K562 (cell line): Measurements from ENCODE around the gene NOL4L. TPM values are rescaled to one million over a fixed set of nuclear protein-coding genes. Genes with fewer than 3 reads are reported as not detected.

ENCODE experiments used
- ATAC-seq: fragments of 200-7000 bp; cut with Tn5 transposase; 3 replicates; pipeline ENCODE4 v1.9.1; 2020; ENCODE audit warnings: moderate library complexity
- BruUV-seq: library from RNA; stranded (reverse); fragments of 400-500 nt; replicated peaks from 2 replicates; lab custom pipeline; 2021; lab: Mats Ljungman, UMichigan
- CTCF ChIA-PET: fragments of 300-600 bp; formaldehyde crosslinking; extraction: SDS; loops from one replicate; lab custom pipeline; 2021; ENCODE audit warnings: low intra/inter-chr PET ratio; lab: Yijun Ruan, JAX
- POLR2A ChIA-PET: fragments of 300-600, 350-650 bp; sonication (Branson Sonifier 250); formaldehyde crosslinking; extraction: SDS; loops from one replicate; lab custom pipeline; 2021; ENCODE audit warnings: antibody characterized with exemption, inconsistent platforms; lab: Yijun Ruan, JAX
- DNase-seq, 4 experiments: peaks; one replicate each; pipeline versions ENCODE4 v3.0.0 to v3.0.0-alpha.2; 2011 to 2018; ENCODE audit warnings: low spot score in 3 of 4, mixed read lengths in 3 of 4; ENCODE audit errors: extremely low read depth in 1 of 4
- FAIRE-seq: peaks from 2 replicates; lab custom pipeline; 2011; peaks lifted over from hg19 to GRCh38; lab: Jason Lieb, UNC
- H2AFZ ChIP-seq: 2 replicates; pipeline ENCODE4 v1.6.0; 2011; ENCODE audit warnings: low read depth, low read length, control low read depth, inconsistent platforms
- H3K27ac ChIP-seq: fragments of 200-600 bp; 3 replicates; pipeline ENCODE4 v1.8.0; 2011; ENCODE audit warnings: low read depth, mild to moderate bottlenecking, control low read depth, inconsistent platforms, low read length, moderate library complexity, mixed read lengths; ENCODE audit errors: extremely low read depth
- H3K27me3 ChIP-seq, 2 experiments: fragments of 300-600 bp in 1 of 2; 2 replicates in 1 of 2; 3 replicates in 1 of 2; pipeline versions ENCODE4 v1.6.0 to v1.8.0; 2011; ENCODE audit warnings: inconsistent platforms in 2 of 2, low read length in 2 of 2, mild to moderate bottlenecking in 1 of 2, mixed read lengths in 1 of 2, moderate library complexity in 1 of 2; ENCODE audit not compliant: control insufficient read depth in 2 of 2, insufficient read depth in 2 of 2
- H3K36me3 ChIP-seq: fragments of 300-600 bp; 3 replicates; pipeline ENCODE4 v1.8.0; 2011; ENCODE audit warnings: mild to moderate bottlenecking, low read length, inconsistent platforms; ENCODE audit not compliant: control insufficient read depth, insufficient read depth
- H3K4me1 ChIP-seq, 2 experiments: fragments of 200-600 bp in 1 of 2; replicated peaks in 1 of 2; 2 replicates in 1 of 2; 3 replicates in 1 of 2; pipeline versions ENCODE4 v1.5.1 to v1.8.0; 2011; ENCODE audit warnings: inconsistent platforms in 2 of 2, low read length in 2 of 2, mild to moderate bottlenecking in 1 of 2, mixed read lengths in 1 of 2, moderate library complexity in 1 of 2; ENCODE audit not compliant: control insufficient read depth in 2 of 2, insufficient read depth in 2 of 2
- H3K4me2 ChIP-seq: 2 replicates; pipeline ENCODE4 v1.6.1; 2011; ENCODE audit warnings: low read length, control low read depth, inconsistent platforms, mixed read lengths; ENCODE audit not compliant: insufficient read depth
- H3K4me3 ChIP-seq: fragments of 200-600 bp; sonication (generic), shearing (Covaris generic); 2 replicates; pipeline ENCODE4 v1.5.1; 2016; ENCODE audit warnings: control low read depth, inconsistent platforms
- H3K79me2 ChIP-seq: fragments of 200-600 bp; 3 replicates; pipeline ENCODE4 v1.8.0; 2011; ENCODE audit warnings: low read length, inconsistent platforms; ENCODE audit not compliant: control insufficient read depth, insufficient read depth
- H3K9ac ChIP-seq, 2 experiments: 2 replicates each; pipeline versions ENCODE4 v1.6.0 to v1.6.1; 2011; ENCODE audit warnings: low read depth in 2 of 2, low read length in 2 of 2, control low read depth in 1 of 2, inconsistent platforms in 1 of 2, mild to moderate bottlenecking in 1 of 2, mixed read lengths in 1 of 2; ENCODE audit not compliant: insufficient read depth in 1 of 2
- H3K9me1 ChIP-seq: one replicate; pipeline ENCODE4 v1.6.0; 2011; ENCODE audit warnings: inconsistent platforms, mild to moderate bottlenecking, low read length, moderate library complexity; ENCODE audit not compliant: control insufficient read depth, insufficient read depth
- H3K9me3 ChIP-seq: replicated peaks from 2 replicates; pipeline ENCODE4 v1.5.1; 2011; ENCODE audit warnings: low read depth, low read length, inconsistent platforms; ENCODE audit not compliant: control insufficient read depth, insufficient read depth
- H4K20me1 ChIP-seq: replicated peaks from 2 replicates; pipeline ENCODE4 v1.6.1; 2011; ENCODE audit warnings: low read length, inconsistent platforms, mixed read lengths; ENCODE audit not compliant: control insufficient read depth, insufficient read depth
- FOXJ3 ChIP-seq: sonication (generic); formaldehyde crosslinking; IDR thresholded peaks from 2 replicates; pipeline ENCODE4 v1.4.0; 2020; ENCODE audit warnings: mild to moderate bottlenecking, missing genetic modification reagents
- HDGF ChIP-seq: fragments of 450-650 bp; IDR thresholded peaks from 2 replicates; pipeline ENCODE4 v1.6.1; 2016
- POLR2G ChIP-seq: fragments of 200-400 bp; formaldehyde crosslinking; IDR thresholded peaks from 2 replicates; pipeline ENCODE4 v1.6.1; 2017; ENCODE audit warnings: low read depth, mild to moderate bottlenecking, antibody characterized with exemption, low read length, moderate library complexity
- USF1 ChIP-seq: sonication (generic); formaldehyde crosslinking; IDR thresholded peaks from 2 replicates; pipeline ENCODE4 v1.9.0; 2022; ENCODE audit warnings: mild to moderate bottlenecking, missing genetic modification reagents
- WGBS: fragments of 100-300 bp; shearing (Covaris generic); methylation state at CpG from one replicate; pipeline ENCODE4 v1.1.6; 2016; ENCODE audit warnings: low coverage, mixed read lengths; ENCODE audit not compliant: insufficient coverage; ENCODE audit errors: missing lambda C conversion rate; 5-methylcytosine and 5-hydroxymethylcytosine counted together
- in situ Hi-C: fragments of 300-500 bp; cut with MboI; formaldehyde crosslinking; loops from 4 replicates; pipeline ENCODE4 v1.15.0; 2018; ENCODE audit warnings: inconsistent platforms, mixed read lengths
- intact Hi-C: fragments of 100-400 bp; cut with micrococcal nuclease; formaldehyde crosslinking; loops from 2 replicates; pipeline ENCODE4 v1.14.2; 2022
- polyA plus RNA-seq, 8 experiments: library from polyadenylated mRNA; depleted of rRNA in 4 of 8; stranded (reverse) in 5 of 8; unstranded in 3 of 8; fragments of >200 nt; fragmentation: Nextera tagmentation in 2 of 8; fragmentation: Illumina TruSeq in 1 of 8; extraction: Ambion mirVana in 2 of 8; extraction: Trizol in 1 of 8; gene quantifications; 2 replicates each; pipeline versions ENCODE4 v1.2.1 to v1.2.3, GENCODE V29; 2011 to 2014; ENCODE audit warnings: inconsistent platforms in 1 of 8, missing spikeins in 1 of 8
- total RNA-seq, 7 experiments: library from RNA; depleted of rRNA in 6 of 7; stranded (reverse); fragments of >200 nt in 6 of 7; fragmentation: Illumina TruSeq in 2 of 7; extraction: Trizol in 2 of 7; gene quantifications; 2 replicates each; pipeline versions ENCODE4 v1.2.1 to v1.2.3, GENCODE V29; 2011 to 2021; ENCODE audit warnings: low replicate concordance in 1 of 7
- TF ChIP-seq, protein P1 (sequence below): sonication (generic); formaldehyde crosslinking; IDR thresholded peaks from 2 replicates; pipeline ENCODE4 v1.8.0; 2022; ENCODE audit warnings: missing genetic modification reagents, mild to moderate bottlenecking, moderate library complexity, borderline replicate concordance
- TF ChIP-seq, protein P2 (sequence below): fragments of 450-650 bp; formaldehyde crosslinking; IDR thresholded peaks from 2 replicates; pipeline ENCODE4 v1.4.0; 2022; ENCODE audit warnings: missing genetic modification characterization
- TF ChIP-seq, protein P3 (sequence below): fragments of 250-450 bp; sonication (Bioruptor Pico); IDR thresholded peaks from 2 replicates; pipeline ENCODE4 v1.4.0; 2020; ENCODE audit warnings: mild to moderate bottlenecking
- TF ChIP-seq, protein P4 (sequence below): sonication (generic); formaldehyde crosslinking; IDR thresholded peaks from 2 replicates; pipeline ENCODE4 v1.9.0; 2022; ENCODE audit warnings: mild to moderate bottlenecking, missing genetic modification reagents

Gene NOL4L
- total and polyA plus RNA-seq, 9 of the 15 experiments (the other 6 are each of a cell fraction or from before 2014, with no cell fraction given) = 5.1 to 36.2 (median 13.6) TPM

DNA sequence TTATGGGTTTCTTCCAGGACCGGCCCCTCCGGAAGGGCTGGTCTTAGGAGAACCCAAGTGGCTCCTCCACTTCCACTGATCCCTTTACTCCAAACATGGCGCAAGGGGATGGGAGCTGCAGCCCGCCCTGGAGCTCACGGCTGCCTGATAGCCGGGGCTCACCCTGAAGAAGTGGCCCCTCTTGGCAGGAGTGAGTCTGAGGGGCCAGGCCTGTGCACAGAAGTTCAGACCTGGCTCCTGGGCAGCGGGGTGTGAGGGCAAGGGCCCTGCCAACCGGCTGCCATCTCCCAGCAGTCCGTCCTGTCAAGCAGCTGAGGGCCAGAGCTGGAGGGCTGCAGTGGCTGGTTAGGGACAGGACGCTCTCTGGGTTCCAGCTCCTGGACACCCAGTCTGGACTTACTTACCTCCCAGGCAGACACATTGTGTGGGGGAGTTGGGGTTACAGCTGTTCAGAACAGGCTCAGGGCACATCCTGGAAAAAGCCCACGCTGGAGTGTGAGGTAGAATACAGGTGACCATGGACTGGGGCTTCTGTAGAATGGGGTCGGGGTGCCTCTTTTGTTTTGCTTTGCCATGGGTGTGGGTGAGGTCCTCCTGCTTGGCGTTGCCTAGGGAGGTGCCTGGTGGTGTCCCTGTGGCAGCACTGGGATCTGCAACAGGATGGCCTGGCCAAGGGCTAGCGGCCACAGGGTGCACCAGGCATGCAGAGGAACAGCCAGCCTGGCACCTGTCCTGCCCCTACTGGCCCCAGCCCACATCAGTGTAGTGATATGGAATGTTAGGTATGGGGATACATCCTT is 138.6 kb downstream of the NOL4L start:
- ChIA-PET CTCF (no interaction called here), POLR2A (interaction anchor here (0.6 to 1.2 kb wide), 3 partner anchors 11 to 35 kb away, joined by 3 read pairs; no protein-coding TSS in a partner anchor)
- no peak overlapping the region for H3K9ac ChIP-seq
- intact Hi-C loops = no loop called here
- no peaks in the 10 kb centered on the region for H3K9me3 ChIP-seq
- H4K20me1 ChIP-seq = 0 out of 2 replicates have a peak, but pooled peaks cover 11% of the 10 kb centered on the region
- H3K27me3 ChIP-seq = no peaks in the 10 kb centered on the region
- no peaks in the 10 kb centered on the region for H3K9me1 ChIP-seq
- no peak overlapping the region for H3K4me2 ChIP-seq
- no peak for ATAC-seq
- BruUV-seq = no TSS peak
- in situ Hi-C loops = no loop called here
- H3K4me1 ChIP-seq = peaks cover 0 to 12% of the 10 kb centered on the region in 2 experiments; a peak in 1 of 5 replicates
- no peak for DNase-seq
- FAIRE-seq = no peak
- no peak overlapping the region for H3K4me3 ChIP-seq
- 96% methylated on average over 13 of the region's 14 CpGs for WGBS
- H3K79me2 ChIP-seq = no peaks in the 10 kb centered on the region
- peaks cover 93% of the 10 kb centered on the region for H3K36me3 ChIP-seq
- H2AFZ ChIP-seq = no peak overlapping the region
- no peak overlapping the region for H3K27ac ChIP-seq
- TF ChIP-seq HDGF = no peak
- TF ChIP-seq, protein P1, sequence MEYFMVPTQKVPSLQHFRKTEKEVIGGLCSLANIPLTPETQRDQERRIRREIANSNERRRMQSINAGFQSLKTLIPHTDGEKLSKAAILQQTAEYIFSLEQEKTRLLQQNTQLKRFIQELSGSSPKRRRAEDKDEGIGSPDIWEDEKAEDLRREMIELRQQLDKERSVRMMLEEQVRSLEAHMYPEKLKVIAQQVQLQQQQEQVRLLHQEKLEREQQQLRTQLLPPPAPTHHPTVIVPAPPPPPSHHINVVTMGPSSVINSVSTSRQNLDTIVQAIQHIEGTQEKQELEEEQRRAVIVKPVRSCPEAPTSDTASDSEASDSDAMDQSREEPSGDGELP (CRISPR knock-in tag) = peak; percentile 30; the same call in 1 of the 2 replicates
- peak; percentile 60; the same call in 1 of the 2 replicates for TF ChIP-seq POLR2G
- TF ChIP-seq, protein P2, sequence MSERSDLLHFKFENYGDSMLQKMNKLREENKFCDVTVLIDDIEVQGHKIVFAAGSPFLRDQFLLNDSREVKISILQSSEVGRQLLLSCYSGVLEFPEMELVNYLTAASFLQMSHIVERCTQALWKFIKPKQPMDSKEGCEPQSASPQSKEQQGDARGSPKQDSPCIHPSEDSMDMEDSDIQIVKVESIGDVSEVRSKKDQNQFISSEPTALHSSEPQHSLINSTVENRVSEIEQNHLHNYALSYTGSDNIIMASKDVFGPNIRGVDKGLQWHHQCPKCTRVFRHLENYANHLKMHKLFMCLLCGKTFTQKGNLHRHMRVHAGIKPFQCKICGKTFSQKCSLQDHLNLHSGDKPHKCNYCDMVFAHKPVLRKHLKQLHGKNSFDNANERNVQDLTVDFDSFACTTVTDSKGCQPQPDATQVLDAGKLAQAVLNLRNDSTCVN (CRISPR knock-in tag) = no peak
- TF ChIP-seq, protein P3, sequence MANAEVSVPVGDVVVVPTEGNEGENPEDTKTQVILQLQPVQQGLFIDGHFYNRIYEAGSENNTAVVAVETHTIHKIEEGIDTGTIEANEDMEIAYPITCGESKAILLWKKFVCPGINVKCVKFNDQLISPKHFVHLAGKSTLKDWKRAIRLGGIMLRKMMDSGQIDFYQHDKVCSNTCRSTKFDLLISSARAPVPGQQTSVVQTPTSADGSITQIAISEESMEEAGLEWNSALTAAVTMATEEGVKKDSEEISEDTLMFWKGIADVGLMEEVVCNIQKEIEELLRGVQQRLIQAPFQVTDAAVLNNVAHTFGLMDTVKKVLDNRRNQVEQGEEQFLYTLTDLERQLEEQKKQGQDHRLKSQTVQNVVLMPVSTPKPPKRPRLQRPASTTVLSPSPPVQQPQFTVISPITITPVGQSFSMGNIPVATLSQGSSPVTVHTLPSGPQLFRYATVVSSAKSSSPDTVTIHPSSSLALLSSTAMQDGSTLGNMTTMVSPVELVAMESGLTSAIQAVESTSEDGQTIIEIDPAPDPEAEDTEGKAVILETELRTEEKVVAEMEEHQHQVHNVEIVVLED (CRISPR knock-in tag) = no peak
- TF ChIP-seq, protein P4, sequence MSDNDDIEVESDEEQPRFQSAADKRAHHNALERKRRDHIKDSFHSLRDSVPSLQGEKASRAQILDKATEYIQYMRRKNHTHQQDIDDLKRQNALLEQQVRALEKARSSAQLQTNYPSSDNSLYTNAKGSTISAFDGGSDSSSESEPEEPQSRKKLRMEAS = 0 out of 2 replicates have a peak, but pooled peaks have one; percentile 18
- TF ChIP-seq USF1 = no peak
- no peak for TF ChIP-seq FOXJ3
